GF-D8 (cell line): Measurements from ENCODE around the gene LRRC46.

Experiments used
- DNase-seq: peaks from one replicate; lab custom pipeline; 2025; lab: John Stamatoyannopoulos, UW

LRRC46 gene

DNA sequence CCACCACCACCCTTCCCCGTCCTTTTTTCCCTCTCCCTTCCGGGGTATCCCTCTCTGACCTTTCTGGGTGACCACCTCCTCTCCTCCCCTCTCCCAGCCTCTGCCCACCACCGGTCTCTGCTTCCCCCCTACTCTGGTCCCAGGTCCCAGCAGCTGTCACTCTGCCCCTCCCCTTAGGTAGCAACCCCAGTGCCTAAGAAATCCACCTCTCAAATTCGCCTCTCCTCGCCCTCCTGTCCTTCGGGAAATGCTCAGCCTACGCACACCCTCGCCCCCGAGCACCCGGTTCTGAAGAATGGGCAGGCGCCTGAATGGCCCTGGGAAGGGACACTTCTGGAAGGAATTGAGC lies 20.3 kb downstream of the LRRC46 start:
- no peak for DNase-seq

DNA sequence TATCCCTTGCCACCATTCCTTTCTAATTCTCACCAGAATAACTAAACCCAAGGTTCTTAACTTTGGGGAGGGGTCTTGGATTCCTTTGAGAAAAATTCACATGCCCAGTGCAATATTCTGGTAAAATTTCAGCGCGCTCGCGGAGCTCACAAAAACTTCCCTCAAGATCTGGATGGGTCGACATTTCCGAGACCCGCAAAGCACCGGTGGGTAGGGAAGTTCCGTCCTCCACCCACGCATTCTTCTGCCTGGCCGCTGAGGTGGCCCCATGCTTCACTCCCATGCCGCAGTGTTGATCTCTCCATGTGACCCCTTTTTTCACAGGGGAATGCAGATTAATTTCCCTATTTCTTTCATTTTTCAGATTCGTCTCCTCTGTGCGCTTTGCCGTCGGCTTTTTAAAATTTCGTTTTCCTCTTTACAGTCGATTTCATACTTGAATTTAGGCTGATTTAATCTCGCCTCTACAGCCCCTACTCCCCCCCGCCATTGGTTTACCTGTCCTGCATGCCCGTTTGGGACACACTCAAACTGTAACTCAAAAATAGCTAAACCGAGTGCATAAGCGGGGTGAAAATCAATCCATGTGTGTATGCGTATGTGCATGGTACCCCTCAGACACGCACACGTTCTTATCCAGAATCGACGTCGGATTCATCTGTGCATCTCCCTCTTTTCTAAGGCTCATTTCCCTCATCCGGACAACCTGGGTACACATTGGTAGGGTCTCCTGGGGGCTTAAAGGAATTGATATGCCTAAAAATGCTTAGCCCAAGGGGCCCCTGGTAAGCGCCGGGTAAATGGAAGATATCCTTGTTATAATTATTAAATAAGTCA lies 20.9 kb downstream of the LRRC46 start:
- no peak for DNase-seq

DNA sequence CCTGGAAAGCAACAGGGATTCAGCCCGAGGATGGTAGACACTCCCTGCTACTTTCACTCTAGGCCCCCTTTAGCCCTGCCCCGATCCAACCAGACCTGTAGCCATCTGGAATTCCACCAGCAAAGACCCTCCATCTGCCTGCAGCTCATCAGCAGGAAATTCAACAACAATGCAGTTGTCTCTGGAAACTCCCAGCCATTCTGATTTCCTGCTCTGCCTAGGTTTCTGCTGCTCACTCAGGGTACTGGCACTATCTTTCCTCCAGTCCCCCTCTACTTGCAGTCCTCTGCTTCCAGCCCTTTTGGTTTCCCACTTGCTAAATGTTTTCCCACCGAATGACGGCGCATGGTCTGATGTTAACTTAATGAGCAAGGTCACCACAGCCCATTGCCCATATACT lies 22.1 kb downstream of the LRRC46 start:
- DNase-seq, result no peak

DNA sequence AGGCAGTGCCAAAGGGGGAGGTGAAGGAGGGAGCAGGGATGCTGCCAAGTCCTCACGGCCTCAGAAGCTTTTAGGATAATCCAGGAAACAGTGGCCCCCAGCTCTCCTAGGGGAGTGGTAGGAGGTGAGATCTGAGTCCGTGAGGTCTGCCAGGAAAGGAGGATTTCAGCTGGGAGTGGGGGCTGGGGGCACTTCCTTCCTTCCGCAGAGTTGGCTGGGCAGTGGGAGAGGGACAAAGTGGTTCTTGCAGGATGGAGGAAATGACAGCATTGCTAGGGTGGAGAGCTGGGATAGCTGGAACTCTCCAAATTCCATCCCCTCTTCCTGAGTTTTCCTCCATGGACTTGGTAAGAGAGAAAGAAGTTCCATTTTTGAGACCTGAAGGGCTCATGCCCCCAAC lies 24.3 kb downstream of the LRRC46 start:
- DNase-seq, result no peak

DNA sequence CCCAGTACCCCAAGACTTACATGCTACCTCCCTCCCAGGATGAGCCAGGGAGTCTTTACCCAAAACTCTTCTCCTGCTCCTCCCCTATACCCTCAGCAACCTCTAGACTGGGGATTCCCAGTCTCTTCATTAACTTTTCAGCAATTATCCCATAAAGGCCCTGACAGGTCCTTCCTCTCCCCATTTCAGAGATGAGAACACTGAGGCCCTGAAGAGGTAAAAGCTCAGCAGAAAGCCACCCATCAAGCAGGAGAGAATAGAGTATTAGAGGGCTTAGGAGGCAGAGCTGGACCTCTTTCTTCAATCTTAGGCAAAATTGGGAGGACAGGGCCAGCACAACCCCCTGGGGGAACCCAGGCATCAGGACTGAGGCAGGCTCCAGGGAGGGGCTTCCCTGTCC lies 25.4 kb downstream of the LRRC46 start:
- DNase-seq, result no peak

DNA sequence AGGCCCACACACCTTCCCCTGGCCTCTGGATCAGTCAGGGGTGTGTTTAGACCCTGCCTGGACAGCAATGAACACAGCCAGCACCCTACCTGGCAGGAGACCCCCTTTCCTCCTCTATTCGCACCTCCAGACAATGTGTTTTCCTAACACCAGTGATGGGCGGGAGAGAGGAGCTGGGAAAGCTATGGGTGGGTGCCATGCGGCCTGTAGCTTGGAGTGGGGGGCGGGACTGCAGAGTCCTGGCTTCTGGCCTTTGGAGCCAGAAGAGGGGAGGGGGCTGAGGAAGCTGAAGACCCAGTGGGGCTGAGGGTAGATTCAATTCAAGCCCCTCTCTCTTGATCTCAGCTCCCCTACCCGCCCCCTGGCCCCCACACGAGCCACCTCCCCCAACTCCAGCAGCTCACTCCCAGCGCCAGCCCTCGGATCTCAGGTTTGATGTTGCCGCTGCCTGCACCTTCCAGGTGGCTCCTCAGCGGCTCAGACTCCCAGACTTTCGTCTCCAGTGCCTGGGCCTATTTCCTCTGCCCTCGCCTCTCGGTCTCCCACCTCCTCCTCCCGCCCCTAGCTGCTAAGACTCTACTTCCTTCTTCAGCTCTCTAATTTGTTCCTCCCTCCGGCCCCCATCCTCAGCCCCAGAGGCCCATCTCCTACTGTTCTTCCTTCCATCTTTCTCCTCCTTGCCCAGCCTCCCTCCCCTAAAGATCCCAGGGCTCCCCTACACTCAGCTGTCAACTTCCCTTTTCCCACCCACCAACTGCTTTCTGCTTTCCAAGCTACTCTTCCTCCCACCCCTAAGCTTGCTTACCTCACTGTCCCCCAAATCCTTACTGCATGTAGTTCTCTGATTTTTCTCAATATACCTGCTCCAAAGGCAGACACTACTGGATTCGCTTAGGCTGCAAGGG lies 26.3 kb downstream of the LRRC46 start:
- DNase-seq, result no peak

DNA sequence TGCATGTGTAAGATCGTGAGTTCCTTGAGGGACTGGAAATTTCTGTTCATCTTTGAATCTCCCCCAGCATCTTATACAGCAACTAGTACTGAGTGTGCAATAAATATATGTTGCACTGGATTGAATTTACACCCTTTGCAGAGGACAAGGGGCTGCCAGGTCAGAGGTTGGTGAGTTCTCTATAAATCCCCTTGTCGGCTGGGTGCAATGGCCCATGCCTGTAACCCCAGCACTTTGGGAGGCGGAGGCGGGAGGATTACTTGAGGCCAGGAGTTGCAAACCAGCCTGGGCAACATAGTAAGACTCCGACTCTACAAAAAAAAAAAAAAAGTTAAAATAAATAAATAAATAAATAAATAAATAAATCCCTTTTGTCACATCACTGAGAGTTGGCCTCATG lies 28.9 kb downstream of the LRRC46 start:
- DNase-seq, result no peak

DNA sequence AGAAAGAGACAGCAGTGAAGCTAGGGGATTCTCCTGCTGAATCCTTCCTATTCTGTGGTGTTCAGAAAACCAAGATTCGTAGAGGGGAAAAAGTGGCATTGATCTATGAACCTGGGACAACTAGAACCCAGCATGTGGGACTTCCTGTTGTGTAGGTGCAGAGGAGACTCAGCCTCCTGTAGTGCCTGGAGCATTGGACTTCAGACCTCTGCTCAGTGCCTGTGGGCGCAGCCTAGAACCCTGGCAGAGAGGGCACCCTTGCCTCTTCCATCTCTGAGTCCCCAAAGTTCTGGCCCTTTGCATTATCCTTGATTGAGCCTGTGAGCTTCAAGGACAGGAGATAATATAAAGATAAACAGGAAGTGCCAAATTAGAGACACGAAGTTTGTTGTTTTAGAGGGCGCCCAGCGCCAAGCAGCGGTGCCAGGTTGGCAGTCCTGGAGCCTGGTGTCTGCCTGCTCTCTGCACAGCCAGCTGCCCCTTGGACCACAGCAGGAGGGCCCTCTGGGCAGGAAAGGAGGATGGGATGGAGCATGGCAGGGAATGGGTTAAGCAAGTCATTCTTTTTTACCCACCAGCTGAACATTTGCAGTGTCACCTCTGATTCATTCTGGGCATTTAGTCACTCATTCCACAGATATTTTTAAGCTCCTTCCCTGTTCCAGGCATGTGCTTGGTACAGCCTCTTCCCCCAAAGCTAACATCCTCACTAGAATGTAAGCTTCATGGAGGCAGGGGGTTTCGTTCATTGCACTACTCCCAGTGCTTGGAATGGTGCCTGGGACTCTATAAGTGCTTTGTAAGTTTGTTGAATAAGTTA lies 31.4 kb downstream of the LRRC46 start:
- no peak for DNase-seq

DNA sequence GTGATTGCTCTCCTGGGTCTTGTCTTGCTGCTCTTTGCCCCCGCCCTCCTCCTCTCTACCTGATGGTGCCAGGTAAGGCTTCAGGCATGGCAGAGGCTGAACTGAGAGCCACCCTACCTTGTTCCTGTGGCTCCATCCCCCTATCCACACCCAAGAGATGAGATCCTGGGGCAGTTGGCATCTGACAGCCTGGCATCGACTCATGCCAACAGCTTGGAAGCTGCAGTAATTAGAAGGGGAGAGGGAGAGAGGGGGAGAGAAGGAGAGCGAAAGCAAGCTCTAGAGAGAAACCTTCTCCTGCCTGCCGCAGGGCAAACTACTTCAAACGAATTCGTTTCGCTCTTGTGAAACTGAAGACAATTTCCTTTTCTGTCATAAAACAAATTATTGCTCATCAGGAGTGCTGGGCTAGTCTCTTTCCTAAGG lies 33.3 kb downstream of the LRRC46 start:
- no peak for DNase-seq

DNA sequence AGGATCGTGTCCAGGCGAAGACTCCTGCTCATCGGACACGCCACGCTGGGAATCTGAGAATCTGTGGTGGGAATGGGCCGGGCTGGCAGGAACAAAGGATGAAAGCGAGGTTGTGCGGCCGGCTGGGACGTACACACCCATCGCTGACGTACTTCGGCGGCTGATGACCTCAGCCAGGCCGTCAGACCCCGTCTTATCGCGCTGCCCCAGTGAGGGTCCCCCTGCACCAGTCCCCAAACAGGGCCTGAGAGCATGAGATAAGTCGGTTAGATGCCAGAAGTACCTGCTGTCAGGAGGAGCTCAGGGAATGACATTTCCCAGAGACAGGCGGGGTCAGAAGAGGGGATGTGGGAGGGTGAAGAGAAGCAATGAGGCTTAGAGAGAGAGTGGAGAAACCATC lies 35.5 kb downstream of the LRRC46 start:
- DNase-seq, result no peak

DNA sequence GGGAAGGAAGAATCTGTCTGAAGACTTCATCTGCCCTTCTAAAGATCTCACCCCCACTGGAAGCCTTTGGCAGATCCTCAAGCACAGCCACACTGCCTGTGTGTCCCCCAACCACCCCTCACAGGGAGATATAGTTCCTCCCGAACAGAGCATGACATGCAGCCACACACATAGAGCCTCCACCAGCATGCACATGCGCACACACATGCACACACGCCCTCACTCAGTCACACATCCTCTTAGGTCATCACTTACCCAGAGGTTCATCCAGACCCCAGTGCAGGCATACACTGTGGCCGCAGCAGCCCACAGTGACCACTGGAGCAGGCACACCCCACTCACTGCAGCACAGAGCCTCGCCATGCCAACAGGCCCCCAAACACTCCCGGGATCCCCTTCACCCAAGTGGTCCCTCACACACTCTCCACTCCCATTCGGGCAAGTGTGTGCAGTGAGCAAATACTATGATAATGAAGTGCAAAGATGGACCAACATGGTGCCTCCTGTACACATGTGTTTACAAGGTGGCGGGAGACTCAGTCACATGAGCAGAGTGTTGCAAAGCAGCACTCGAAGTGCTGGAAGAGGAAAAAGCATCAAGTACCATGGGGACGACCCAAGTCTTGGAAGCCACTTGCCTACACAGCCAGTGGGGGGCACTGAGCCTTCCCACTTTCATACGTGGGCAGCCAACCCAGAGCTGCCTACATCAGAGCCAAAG lies 36.5 kb downstream of the LRRC46 start:
- DNase-seq, result no peak

DNA sequence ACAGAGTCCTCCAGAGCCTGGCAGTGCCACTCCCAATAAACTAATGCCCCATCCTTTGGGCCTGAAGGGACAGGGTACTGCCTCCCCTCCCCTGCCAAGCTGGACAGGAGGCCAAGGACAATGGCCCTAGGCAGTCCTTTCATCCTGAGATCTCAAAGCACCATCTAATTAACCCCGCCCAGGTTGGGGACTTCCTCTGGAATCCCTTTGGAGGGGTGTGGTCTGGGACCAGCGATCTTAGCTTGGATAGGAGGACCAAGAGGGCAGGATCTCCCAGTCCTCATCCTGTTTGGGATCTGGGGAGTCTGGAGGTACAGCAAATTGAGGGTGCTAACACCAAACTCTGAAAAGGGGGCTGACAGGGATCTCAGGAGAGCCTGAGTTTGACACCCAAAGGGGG lies 37.6 kb downstream of the LRRC46 start:
- no peak for DNase-seq

DNA sequence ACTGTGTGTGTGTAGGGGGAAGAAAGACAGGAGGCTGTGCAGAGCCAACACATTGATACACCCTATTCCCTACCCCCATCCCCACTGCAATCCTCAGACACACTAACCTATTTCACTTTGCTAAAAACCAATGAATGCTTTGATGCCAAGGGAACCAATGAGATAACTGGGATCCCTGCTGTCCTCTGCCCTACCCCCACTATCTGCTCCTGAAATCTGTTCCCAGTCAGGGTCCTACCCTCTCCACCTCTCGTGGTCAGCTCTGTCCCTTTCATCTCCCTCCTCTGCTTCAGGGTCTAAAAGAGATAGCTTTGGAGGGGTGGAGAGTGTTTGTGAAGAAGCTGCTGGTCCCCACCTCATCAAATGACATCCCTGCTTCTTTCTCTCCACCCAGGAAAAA lies 38.6 kb downstream of the LRRC46 start:
- no peak for DNase-seq

DNA sequence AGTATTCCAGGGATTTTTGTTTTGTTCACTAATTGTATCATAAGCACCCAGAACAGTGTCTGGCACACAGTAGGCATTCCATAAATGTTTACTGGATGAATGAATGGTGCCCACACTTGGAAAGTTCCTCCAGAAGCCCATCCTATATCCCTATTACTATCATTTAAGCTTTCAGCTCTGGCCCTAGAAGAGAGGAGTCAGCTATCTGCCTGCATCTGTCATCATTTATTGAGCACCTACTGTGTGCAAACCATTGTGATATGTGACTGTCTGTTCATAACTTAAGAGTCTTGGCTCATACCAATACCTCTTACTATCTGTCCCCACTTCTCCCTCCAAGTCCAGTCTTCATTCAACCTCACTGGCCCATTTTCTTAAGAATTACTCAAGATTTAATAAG lies 39.6 kb downstream of the LRRC46 start:
- DNase-seq, result no peak

DNA sequence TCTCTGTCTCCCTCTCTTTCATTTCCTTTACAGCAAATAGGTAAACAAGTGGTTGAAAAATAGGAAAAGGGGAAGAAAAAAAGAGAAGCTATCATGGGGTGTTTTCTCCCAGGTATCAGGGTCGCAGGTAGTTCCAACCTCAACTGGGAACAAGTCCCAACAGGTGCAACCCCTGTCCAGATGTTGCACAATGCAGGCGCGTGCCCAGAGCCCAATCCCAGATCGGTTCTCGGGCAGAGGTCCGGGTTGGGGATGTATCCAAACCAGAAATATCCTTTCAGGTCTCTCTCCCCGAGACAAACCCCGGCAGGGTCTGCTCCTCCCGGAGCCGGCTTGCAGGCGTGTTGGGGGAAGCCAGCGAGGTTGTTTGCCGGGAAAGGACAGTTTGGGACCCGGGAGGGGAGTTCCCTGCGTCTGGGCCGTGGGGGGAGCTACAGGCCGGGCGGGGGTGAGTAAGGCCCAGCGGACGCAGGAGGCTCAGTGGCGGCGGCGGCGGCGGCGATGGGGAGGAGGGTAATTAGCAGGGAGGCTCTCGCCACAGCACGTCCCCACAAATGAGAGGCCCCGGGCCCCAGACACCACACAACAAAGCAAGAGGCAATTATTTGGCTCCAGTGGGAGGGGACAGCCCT lies 40.7 kb downstream of the LRRC46 start:
- DNase-seq, result no peak

DNA sequence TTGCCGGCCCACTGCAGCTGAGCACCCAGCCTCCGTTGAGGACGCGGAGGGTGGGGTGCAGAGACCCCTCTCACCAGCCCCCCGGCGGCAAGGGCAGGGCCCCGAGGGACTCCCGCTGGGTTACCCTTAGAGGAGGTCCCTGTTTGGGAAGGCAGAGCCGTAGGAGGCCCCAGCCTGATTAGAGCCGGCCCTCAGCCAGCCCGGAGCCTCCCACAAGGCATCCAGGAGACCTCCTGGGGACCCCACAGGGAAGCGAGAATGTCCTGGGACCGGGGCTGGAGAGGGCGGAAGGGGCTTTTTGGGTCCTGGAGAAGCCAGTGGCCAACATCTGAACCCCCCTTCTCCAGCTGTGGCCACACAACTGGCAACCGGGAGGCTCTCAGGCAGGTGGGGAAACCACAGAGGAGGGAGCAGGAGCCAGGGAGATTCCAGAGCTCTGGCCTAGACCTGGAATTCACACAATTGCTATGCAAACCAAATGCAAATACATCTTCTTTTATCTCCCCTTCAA lies 41.2 kb downstream of the LRRC46 start:
- no peak for DNase-seq

DNA sequence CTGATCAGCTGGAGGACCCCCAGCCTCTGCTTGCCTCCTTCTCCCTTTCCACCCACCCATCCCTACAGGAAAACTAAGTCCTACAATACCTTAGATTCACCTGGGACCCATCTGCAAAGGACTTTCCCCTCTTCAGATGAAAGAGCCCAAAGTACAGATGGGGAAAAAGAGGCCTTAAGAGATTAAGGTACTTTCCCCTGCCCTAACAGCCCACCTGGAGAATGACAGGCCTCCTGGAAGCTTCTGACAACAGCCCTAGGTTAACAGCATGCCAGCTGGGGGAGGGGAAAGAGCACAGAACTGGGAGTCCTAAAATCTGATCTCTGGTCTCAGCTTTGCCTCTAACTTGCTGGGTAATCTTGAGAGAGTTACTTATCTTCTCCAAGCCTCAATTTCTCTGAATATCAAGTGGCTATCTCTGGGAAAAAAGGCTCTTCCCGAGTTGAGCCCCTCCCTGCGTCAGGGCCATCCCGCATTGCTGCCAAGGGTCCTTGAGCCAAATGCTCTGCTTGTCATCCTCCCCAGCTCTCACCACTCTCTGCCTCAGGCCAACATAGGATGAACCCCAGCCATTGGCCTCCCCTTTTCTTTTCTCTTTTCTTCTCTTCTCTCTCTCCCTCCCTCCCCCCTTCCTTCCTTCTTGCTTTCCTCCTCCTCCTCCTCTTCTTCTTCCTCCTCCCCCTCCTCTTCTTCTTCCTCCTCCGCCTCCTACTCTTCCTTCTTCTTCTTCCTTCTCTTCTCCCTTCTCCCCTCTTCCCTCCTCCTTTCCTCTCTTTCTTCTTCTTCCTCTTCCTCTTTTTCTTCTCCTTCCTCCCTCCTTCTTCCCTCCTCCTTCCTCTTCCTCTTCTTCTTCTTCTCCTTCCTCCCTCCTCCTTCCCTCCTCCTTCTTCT lies 42.0 kb downstream of the LRRC46 start:
- DNase-seq, result no peak

DNA sequence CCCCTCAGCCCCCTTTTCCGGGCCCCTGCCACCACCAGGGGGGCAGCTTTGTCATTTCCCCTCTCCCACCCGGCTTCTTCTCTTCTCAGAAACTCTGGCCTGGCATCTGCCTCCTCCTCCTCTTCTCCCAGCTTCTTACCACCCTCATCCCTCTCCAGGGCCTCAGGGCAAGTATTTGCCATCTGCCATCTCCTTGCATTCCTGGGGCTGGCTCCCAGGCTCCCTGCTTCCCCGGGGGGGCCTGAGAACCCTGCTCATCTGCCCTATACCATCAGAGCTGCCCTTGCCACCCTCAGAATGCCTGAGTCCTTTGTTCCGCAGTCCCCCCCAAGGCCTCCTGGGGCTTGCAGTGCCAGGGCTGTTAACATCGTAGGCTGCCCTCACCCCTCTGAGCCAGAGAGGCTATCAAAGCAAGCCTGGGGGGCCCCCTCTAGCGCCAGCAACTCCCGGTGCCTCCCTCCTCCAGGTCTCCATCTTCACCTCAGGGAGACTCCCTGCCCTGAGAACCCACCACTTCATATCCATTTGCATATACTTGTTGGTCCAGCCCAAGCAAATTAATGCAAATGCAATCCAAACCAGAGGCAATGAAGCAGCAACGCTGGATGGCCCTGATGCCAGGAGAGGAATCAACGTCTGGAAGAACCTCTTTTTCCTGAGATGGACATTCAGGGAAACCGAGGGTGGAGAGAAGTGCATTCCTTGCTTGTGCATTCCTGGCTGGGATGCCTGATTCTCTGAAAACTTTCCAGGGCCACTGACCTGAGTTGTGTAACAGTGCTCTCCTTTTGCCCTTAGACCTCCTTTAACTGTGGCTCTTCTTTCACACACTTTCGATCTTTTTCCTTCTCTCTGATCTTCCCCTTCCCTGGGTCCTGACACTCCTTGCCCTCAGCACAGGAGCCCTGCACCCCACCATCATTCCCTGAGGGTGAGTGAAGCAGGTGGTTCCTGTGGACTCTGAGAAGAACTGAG lies 43.8 kb downstream of the LRRC46 start:
- DNase-seq, result no peak
